ENCODE measurements around the gene SLIT3. TPM values are rescaled to one million over a fixed set of nuclear protein-coding genes. Genes with fewer than 3 reads are reported as not detected.
A peak's percentile ranks its signal among the peaks of the same experiment; 100 is the strongest.

Gene SLIT3
- total RNA-seq, 1 donor from 2014 or later: 56.6 TPM

GRCh38 chr5:168737066-168737465 lies 563.9 kb downstream of the SLIT3 start:
- Mint-ChIP-seq H3K9me3 (no peaks in the 10 kb centered on the region), H3K27me3 (peaks cover 16% of the 10 kb centered on the region), H3K27ac (no peak overlapping the region), H3K4me1 (ENCODE audit: unreplicated experiment) (peaks cover 6% of the 10 kb centered on the region), H3K36me3 (peaks cover 3% of the 10 kb centered on the region), H3K4me3 (no peak overlapping the region)
- DNase-seq (ENCODE audit: extremely low spot score, unreplicated experiment): no peak
- TF ChIP-seq, protein P1, sequence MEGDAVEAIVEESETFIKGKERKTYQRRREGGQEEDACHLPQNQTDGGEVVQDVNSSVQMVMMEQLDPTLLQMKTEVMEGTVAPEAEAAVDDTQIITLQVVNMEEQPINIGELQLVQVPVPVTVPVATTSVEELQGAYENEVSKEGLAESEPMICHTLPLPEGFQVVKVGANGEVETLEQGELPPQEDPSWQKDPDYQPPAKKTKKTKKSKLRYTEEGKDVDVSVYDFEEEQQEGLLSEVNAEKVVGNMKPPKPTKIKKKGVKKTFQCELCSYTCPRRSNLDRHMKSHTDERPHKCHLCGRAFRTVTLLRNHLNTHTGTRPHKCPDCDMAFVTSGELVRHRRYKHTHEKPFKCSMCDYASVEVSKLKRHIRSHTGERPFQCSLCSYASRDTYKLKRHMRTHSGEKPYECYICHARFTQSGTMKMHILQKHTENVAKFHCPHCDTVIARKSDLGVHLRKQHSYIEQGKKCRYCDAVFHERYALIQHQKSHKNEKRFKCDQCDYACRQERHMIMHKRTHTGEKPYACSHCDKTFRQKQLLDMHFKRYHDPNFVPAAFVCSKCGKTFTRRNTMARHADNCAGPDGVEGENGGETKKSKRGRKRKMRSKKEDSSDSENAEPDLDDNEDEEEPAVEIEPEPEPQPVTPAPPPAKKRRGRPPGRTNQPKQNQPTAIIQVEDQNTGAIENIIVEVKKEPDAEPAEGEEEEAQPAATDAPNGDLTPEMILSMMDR (conservative IDR thresholded peaks at IDR 0.05): no peak

DNA sequence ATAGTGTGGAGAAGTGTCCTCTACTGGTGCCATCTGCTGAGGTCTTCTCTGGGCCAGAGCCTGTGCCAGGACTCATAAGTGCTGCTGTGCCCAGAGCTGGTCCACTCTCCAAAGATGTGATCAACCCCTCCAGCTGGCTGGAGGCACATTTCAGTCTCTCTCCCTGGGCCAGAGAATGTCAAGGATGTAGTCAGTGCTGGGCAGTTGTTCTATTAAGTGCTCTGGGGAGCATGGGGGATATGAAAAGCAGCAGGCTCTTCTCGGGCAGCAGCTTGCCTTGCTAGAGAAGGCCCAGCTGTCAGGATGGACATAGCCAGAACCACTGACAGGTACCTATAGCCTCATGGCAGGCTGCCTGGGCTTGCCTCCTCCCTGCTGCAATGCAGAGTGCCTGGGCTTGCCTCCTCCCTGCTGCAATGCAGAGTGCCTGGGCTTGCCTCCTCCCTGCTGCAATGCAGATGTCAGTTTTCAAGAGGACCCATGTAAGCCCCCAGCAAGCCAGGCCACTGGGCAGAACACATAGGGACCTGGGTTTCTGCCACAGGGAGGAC lies 564.6 kb downstream of the SLIT3 start:
- Mint-ChIP-seq H3K36me3 (peaks cover 4% of the 10 kb centered on the region), H3K27me3 (peaks cover 16% of the 10 kb centered on the region), H3K4me3 (no peak overlapping the region), H3K4me1 (ENCODE audit: unreplicated experiment) (peaks cover 6% of the 10 kb centered on the region), H3K9me3 (no peaks in the 10 kb centered on the region), H3K27ac (no peak overlapping the region)
- TF ChIP-seq, protein P1 (conservative IDR thresholded peaks at IDR 0.05): no peak
- no peak for DNase-seq (ENCODE audit: extremely low spot score, unreplicated experiment)

DNA sequence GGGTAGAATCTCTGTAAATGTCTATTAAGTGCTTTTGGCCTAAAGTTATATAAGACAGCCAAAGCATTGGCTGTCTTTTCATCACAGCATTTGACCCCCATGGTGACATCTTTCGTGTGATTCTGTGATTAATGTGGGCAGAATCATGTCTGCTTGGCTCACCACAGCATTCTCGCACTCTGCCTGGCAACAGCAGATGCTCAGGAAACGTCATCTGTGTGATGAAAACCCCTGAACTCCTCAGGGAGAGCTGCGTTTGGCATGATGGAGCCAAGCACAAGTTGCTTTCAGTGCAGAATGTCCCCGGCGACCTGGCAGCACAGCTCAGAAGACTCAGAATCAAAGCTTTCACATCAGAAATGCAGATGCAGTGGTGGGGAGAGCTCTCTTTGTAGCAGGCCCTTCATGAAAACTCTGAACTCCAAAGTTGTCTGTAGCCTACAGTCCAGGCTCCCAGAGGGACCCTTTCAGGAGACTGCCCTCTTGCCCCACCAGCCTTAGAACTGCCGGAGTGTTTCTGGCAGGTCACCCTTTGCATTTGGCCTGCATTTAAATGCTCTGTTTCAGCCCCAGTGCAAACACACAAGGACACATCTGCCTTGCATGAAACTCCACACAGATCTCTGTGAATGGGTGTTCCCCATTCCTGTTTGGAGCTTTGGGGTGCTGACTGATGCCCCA lies 566.2 kb downstream of the SLIT3 start:
- Mint-ChIP-seq H3K27me3 (peaks cover 19% of the 10 kb centered on the region), H3K4me1 (ENCODE audit: unreplicated experiment) (peaks cover 6% of the 10 kb centered on the region), H3K9me3 (peaks cover 4% of the 10 kb centered on the region), H3K27ac (no peak overlapping the region), H3K4me3 (no peak overlapping the region), H3K36me3 (peaks cover 7% of the 10 kb centered on the region)
- no peak for DNase-seq (ENCODE audit: extremely low spot score, unreplicated experiment)
- TF ChIP-seq, protein P1 (conservative IDR thresholded peaks at IDR 0.05): no peak

DNA sequence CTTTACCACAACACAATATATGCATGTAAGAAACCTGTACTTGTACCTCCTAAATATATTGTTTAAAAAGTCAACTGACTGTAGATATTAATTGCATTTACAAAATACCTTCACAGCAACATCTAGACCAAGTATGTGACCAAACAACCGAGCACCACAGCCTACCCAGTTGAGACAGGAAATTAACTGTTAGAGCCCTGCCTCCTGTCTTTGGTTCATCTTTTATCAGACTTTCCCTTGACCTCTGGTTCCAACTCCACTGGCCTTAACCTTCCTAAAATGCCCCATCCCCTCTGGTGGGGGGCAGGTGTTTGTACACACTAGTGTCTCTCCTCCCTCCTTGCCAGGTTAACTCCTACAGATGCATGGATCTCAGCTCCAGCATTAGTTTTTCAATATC lies 566.8 kb downstream of the SLIT3 start:
- TF ChIP-seq, protein P1 (conservative IDR thresholded peaks at IDR 0.05): no peak
- peaks cover 20% of the 10 kb centered on the region for H3K27me3 Mint-ChIP-seq
- H3K4me3 Mint-ChIP-seq: no peak overlapping the region
- no peak overlapping the region for H3K27ac Mint-ChIP-seq
- H3K4me1 Mint-ChIP-seq (ENCODE audit: unreplicated experiment): peaks cover 6% of the 10 kb centered on the region
- H3K36me3 Mint-ChIP-seq: peaks cover 8% of the 10 kb centered on the region
- peaks cover 5% of the 10 kb centered on the region for H3K9me3 Mint-ChIP-seq
- peak; percentile 11 for DNase-seq (ENCODE audit: extremely low spot score, unreplicated experiment)

DNA sequence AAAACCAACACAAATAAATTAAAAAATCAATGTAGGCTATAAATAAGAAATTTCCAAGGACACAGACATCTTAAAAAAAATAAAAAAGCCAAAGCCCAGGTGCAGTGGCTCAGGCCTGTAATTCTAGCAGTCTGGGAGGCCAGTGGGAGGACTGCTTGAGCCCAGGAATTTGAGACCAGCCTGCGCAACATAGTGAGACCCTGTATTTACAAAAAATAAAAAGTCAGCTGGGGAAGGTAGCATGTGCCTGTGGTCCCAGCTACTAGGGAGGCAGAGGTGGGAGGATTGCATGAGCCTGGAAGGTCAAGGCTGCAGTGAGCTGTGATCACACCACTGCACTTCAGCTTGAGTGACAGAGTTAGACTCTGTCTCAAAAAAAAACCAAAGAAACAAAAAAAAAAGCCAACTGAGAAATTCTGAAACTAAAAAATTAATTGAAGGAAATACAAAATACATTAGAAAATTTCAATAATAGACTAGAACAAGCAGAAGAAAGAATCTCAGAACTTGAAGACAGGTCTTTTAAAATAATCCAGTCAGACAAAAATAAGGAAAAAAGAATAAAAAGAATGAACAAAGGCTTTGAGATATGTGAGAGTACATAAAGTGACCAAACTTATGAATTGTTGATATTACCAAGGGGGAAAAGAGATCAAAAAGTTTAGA lies 572.3 kb downstream of the SLIT3 start:
- no peak for DNase-seq (ENCODE audit: extremely low spot score, unreplicated experiment)
- Mint-ChIP-seq H3K27ac (no peak overlapping the region), H3K4me3 (no peak overlapping the region), H3K9me3 (peaks cover 5% of the 10 kb centered on the region), H3K4me1 (ENCODE audit: unreplicated experiment) (no peaks in the 10 kb centered on the region), H3K27me3 (peaks cover 20% of the 10 kb centered on the region), H3K36me3 (peaks cover 12% of the 10 kb centered on the region)
- TF ChIP-seq, protein P1 (conservative IDR thresholded peaks at IDR 0.05): no peak
